IPS-NIHi7 (cell line): Measurements from ENCODE around the gene ALPK3.

ENCODE experiments used
- DNase-seq: peaks from one replicate; pipeline ENCODE4 v3.0.0; 2012; ENCODE audit warnings: mixed read lengths; ENCODE audit errors: extremely low spot score

ALPK3 gene

DNA sequence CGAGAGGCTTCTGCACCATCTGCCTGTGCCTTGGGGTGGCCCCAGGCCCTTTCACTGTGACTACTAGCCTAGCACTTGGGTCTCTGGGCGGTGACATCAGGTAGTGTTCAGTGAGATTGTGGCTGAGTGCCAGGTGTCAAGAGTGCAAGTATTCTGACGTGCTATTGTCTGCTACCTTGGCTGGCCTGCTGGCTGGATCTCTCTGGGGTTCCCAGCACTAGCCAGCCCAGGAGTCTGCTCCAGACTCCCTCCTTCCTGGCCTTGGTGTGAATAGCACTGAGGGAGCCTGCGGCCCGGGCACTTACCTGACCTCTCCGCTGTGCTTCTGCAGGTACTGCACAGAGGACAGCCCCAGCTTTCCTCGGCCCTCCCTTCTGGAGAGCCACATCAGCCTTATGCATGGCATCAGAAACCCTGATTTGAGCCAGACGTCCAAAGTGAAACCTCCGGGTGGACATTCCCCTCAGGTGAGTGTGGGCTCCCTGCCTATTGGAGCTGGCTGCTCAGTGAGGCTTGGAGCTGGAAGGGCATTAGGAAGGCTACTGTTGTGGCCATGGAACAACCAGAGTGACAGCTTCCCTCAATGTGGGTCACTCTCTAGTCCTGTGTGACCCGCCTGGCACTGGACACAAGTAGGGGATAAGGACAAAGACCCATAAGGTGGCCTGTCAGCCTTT, 17.5 kb upstream of the ALPK3 start:
- DNase-seq, result no peak

DNA sequence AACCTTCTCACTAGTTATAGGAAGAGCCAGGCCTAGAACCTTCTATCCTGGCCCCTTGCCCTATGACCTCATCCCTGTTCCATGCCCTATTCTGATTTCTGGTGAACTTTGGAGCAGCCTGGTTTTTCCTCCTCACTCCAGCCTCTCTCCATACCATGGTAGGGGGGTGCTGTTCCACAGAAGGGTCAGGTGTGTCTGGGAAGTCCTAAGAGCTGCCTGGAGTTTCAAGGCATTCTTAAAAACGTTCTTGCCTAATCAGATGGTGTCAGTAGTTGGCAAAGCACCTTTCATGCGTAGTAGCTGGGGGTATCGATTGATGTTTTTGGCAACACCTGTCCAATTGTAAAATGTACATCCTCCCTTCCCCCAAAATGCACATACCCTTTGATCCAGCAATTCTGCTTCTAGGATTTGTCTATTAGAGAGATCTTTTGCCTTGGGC, 16.8 kb upstream of the ALPK3 start:
- DNase-seq, result no peak

- DNase-seq, result no peak
These were observed 12.9 kb upstream of the ALPK3 start for GRCh38 chr15:84804005-84804900.

DNA sequence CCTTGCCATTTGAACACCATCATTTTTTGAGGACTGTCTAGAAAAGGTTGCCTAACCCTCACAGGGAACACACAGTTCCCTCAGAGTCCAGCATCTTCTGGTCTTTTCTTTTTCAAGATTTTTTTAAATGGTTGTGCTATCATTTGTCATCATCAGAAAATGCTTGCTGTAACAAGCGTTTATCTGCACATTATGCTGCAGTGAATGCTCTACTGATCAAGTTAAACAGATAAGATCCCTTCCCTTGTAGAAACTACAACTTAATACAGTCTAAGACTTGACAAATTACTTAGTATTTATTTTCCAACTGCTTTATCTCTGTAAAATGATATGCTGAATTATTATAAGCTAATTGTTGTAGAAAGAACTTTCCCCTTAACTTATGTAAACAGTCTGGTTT, 11.9 kb upstream of the ALPK3 start:
- DNase-seq, result no peak

DNA sequence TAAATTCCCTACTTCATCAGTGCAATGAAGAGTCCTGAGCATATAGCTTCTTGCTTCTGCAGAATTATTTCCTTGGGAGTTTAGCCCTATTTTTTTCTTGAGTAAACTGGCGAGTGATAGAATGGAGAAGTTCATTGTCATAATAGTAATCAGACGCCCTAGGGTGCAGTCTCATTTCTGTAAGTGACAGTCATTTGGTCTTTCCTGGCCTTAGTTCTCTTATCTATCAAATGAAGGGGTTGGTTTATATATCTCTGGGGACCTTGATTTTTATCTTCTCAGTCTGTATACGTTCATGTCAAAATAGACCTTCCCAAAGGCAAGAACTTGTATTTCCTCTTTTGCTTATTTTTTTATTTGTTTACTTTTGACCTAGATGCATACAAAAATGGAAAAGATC, 9.9 kb upstream of the ALPK3 start:
- DNase-seq, result no peak

DNA sequence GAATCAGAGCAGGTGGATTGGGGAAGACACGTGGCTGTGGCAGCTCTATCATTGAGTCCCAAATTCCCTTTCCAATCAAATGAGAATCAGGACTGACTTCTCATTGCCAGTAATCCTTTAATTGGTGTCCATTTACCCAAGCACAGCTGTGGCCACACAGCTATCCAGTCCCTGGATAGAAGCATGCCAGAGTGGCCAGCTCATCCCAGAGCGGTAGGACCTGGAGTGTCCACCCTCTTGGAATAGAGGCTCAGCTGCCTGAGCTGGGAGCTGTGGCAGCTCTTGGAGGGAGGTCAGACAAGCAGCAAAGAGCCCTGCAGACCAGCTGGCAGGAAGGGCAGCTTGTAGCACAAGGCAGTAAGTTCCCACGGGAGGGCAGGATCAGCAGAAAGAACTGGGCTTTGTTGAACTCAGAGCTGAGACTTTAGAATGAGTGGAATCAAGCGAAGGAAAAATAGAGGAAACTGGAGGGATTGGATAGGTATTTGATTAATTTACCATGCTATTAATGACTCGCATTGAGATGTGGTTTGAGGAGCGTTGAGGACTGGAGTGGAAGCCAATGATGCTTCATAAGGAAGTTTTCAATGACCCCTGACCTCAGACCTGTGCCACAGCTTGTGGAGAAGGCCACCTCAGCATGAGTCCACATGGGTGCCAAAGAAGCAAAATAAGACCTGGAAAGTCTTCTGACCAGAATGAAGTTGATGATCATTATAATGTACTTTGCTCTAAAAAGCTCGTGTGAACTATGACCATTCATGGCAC, 6.9 kb upstream of the ALPK3 start:
- DNase-seq, result no peak

DNA sequence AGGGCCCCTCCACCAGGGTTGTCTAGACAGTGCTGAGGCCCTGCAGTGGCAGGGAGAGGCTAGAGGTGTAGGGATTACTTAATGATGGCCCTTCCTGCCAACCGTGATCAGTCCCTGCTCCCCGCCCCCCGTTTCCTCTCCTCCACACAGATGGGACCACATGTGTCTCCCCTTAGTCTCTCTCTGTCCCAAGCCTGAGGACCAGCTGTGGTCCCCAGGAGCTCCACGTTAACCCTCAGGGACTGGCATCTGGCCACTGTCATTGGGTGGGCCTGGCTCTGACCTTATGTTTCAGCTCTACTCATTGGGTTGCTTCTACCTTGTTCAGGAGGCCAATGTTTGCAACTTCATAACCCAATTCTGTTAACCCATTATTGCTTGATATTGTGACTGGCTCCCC, 6.0 kb upstream of the ALPK3 start:
- no peak for DNase-seq

- no peak for DNase-seq
These were observed 5.3 kb upstream of the ALPK3 start for GRCh38 chr15:84811828-84812227.

- no peak for DNase-seq
These were observed 4.3 kb upstream of the ALPK3 start for GRCh38 chr15:84812842-84813241.

DNA sequence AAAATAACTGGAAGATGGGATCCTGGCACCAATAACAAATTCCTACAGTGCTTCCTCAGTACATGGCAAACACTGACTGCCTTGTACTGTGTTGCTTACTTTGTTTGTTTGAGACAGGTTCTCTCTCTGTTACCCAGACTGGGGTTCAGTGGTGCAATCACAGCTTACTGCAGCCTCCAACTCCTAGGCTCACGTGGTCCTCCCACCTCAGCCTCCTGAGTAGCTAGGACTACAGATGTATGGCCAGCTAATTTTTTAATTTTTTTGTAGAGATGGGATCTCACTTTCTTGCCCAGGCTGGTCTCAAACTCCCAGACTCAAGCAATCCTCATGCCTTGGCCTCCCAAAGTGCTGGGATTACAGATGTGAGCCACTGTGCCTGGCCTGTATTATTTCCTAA, 3.7 kb upstream of the ALPK3 start:
- no peak for DNase-seq

DNA sequence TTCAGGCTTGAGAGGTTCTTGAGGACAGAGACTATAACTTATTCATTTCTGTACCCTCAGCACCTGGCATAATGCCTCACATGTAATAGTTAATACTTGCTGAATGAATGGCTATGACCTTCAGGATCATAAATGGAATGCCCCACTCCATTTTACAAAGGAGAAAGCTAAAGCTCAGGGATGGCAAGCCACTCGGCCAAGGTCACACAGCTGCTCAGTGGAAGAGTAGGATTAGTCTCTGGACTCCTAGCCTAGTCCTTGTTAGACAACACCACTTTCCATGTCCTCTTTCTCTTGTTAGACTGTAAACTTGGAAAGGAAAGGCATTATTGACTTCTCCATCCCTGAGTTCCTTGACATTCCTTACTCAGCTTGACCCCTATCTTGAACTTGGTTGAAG, 3.2 kb upstream of the ALPK3 start:
- DNase-seq, result no peak

- DNase-seq, result no peak
These were observed 2.2 kb upstream of the ALPK3 start for GRCh38 chr15:84814916-84815315.

GRCh38 chr15:84817466-84818081, 418 bp downstream of the ALPK3 start:
- DNase-seq, result peak; percentile 76

DNA sequence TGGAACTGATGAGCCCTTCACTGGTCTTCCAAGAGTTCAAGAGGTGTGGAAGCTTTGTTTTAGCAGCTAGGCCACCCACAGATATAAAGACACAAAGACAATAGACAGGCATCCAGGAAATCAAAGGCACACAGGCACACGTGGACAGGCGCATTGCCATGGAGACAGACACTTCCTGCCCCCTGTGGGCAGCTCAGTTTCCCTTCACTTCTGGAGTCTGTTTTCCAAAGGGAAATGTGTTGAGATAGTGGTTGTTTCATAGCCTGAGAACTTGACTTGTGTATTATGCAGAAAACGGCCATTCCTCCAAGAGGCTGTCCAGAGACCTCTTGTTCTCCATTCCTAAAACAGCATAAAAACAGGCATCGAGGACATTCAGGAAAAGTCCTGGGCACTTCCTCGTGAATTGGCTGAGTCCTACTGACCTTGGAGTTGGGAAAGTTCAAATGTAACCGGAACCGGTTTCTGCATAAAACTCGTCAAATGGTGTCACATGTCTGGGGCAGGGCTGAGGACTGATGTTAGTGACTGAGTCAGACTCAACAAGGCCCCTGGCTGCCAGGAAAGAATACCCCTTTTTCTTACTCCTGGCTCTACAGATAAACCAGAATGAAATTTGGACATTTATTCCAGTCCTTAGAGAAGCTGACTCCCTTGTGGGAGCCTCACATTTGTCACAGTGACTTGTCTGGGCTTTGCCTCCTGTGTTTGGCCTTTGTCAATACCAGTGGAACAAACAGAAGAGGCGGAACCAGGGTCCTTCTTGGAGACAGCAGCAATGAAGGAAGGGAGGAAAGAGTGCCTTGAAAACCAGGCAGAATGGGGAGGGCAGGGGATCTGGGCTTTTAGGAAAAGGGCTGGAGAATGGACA, 1.3 kb downstream of the ALPK3 start:
- peak; percentile 72 for DNase-seq

GRCh38 chr15:84819291-84819768, 2.2 kb downstream of the ALPK3 start:
- DNase-seq, result peak; percentile 35

DNA sequence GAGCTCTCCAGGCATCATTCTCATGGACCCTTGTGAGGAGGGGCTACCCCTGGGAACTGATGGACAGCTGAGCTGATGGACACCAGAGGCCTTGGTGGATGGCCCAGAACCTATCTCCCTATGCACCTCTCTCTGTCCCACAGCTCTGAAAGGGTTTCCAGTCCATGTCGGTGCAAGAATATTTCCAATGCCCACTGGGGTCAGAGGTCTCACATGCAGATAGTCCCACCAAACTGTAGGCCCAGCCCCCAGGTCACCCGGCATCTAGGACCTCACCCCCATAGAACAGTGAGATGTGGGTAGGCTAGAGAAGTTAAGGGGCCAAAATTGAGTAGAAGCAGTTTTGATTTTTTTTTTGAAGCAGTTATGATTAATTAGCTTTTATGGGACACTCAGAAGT, 2.6 kb downstream of the ALPK3 start:
- DNase-seq, result no peak

- DNase-seq, result no peak
These were observed 4.4 kb downstream of the ALPK3 start for GRCh38 chr15:84821501-84822021.

- DNase-seq, result no peak
These were observed 5.6 kb downstream of the ALPK3 start for GRCh38 chr15:84822653-84823281.

- DNase-seq, result no peak
These were observed 6.2 kb downstream of the ALPK3 start for GRCh38 chr15:84823282-84823878.
